Measurements from ENCODE around the gene SETD4. TPM values are rescaled to one million over a fixed set of nuclear protein-coding genes. Genes with fewer than 3 reads are reported as not detected.

The SETD4 gene
- total and polyA plus RNA-seq, 2 donors (not counting 3 experiments of a cell fraction or from before 2014, with no cell fraction given): 13.0 to 25.1 TPM

DNA sequence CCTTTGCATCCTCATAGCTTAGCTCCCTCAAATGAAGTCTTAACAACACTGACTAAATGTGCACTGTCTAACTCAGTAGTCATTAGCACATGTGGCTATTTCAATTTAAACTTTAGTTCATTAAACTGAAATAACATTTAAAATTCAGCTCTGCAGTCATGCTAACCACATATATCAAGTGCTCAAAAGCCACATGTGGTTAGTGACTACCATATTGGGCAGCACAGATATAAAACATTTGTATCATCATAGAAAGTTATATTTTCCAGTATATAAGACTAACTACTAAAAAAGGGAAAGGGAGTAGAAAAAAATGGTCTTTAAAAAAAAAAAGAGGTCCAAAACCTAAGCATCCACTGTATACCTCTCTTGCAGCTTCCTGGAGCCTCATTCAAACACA, 64.1 kb downstream of the SETD4 start:
- H3K4me2 ChIP-seq (ENCODE audit: insufficient read depth, low read length): no peak overlapping the region
- H3K4me3 ChIP-seq (replicated peaks in 1 of 3; ENCODE audit: insufficient read depth in 1 of 3, low read depth in 1 of 3, low read length in 3 of 3): no peak overlapping the region
- no peaks in the 10 kb centered on the region for H4K20me1 ChIP-seq (replicated peaks; ENCODE audit: control insufficient read depth, extremely low read depth, insufficient read depth, low read length)
- no peaks in the 10 kb centered on the region for H3K9me3 ChIP-seq (replicated peaks; ENCODE audit: control insufficient read depth, insufficient read depth, low read length)
- peaks cover 10 to 13% of the 10 kb centered on the region in 2 experiments for H3K27me3 ChIP-seq (ENCODE audit: control insufficient read depth in 2 of 2, insufficient read depth in 2 of 2, low read length in 2 of 2)
- FAIRE-seq (no peak), DNase-seq (ENCODE audit: low read depth, low spot score) (no peak)
- H3K4me1 ChIP-seq (ENCODE audit: control insufficient read depth, extremely low read depth, insufficient read depth, low read length): no peaks in the 10 kb centered on the region
- intact Hi-C loops (cut with micrococcal nuclease) (no loop called here), dilution Hi-C loops (cut with MboI; ENCODE audit: extremely low pct_ligation_motif_present, low sequenced_read_pairs) (no loop called here)
- H3K9me1 ChIP-seq (replicated peaks; ENCODE audit: control insufficient read depth, extremely low read depth, insufficient read depth, low read length): no peaks in the 10 kb centered on the region
- CTCF ChIA-PET: interaction anchor here (0.9 kb wide), 1 partner anchor 10 kb away, joined by 3 read pairs; no protein-coding TSS in a partner anchor
- no peaks in the 10 kb centered on the region for H3K79me2 ChIP-seq (ENCODE audit: control insufficient read depth, insufficient read depth, low read length)
- POLR2A ChIA-PET: no interaction called here
- no peak overlapping the region for H3K27ac ChIP-seq (ENCODE audit: insufficient read depth, low read depth, low read length)
- BruUV-seq (replicated peaks): no TSS peak
- H2AFZ ChIP-seq (ENCODE audit: low read depth, low read length): no peak overlapping the region
- TF ChIP-seq, protein P1, sequence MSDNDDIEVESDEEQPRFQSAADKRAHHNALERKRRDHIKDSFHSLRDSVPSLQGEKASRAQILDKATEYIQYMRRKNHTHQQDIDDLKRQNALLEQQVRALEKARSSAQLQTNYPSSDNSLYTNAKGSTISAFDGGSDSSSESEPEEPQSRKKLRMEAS (IDR thresholded peaks at IDR 0.05; ENCODE audit: insufficient read depth, insufficient read length): no peak
- TF ChIP-seq FOS (IDR thresholded peaks at IDR 0.05; ENCODE audit: borderline replicate concordance, insufficient read depth, low read length) (no peak), POLR2A (IDR thresholded peaks at IDR 0.05; ENCODE audit: low read depth, low read length) (no peak), EZH2 (IDR thresholded peaks at IDR 0.05; ENCODE audit: borderline replicate concordance, low read depth, low read length, severe bottlenecking) (no peak), MYC (IDR thresholded peaks at IDR 0.05; ENCODE audit: low read depth, low read length) (no peak), POLR2AphosphoS5 (IDR thresholded peaks at IDR 0.05; ENCODE audit: insufficient read depth, low read depth, low read length) (no peak)
- no peaks in the 10 kb centered on the region for H3K36me3 ChIP-seq (ENCODE audit: control insufficient read depth in 2 of 2, extremely low read depth in 1 of 2, insufficient read depth in 2 of 2, low read length in 2 of 2)
- H3K9ac ChIP-seq (replicated peaks; ENCODE audit: extremely low read depth, insufficient read depth, low read length): no peak overlapping the region

DNA sequence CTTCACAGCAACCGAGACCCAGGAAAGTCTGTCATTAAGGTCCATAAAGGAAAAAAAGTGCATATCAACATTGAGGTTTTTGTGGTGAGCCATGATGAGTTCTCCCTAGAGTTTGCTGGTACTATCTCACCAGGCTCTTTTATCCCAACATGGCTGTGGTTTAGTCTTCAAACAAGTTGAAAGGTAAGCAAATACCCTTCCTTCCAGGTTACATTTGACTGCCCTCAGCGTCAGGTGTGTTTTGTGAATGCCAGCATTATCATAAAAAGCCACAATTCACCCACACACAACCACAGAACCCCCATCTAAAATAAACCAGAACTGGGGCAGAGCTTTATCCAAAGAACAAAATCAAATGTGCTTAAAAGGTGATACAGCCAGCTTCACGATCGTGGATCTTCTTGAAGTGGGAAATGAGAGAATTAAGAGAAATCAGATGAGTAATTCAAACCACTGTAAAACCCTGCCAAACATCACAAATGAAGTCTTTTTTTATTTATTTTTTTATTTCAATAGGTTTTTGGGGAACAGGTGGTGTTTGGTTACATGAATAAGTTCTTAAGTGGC, 64.7 kb downstream of the SETD4 start:
- H3K4me3 ChIP-seq (replicated peaks in 1 of 3; ENCODE audit: insufficient read depth in 1 of 3, low read depth in 1 of 3, low read length in 3 of 3): no peak overlapping the region
- H3K36me3 ChIP-seq (ENCODE audit: control insufficient read depth in 2 of 2, extremely low read depth in 1 of 2, insufficient read depth in 2 of 2, low read length in 2 of 2): no peaks in the 10 kb centered on the region
- H3K9ac ChIP-seq (replicated peaks; ENCODE audit: extremely low read depth, insufficient read depth, low read length): no peak overlapping the region
- TF ChIP-seq POLR2A (IDR thresholded peaks at IDR 0.05; ENCODE audit: low read depth, low read length) (no peak), FOS (IDR thresholded peaks at IDR 0.05; ENCODE audit: borderline replicate concordance, insufficient read depth, low read length) (no peak), GATA2 (IDR thresholded peaks at IDR 0.05; ENCODE audit: insufficient read depth, insufficient read length, low read depth, low read length) (no peak), JUN (IDR thresholded peaks at IDR 0.05; ENCODE audit: borderline replicate concordance, insufficient read depth, insufficient read length, low read depth) (no peak), EZH2 (IDR thresholded peaks at IDR 0.05; ENCODE audit: borderline replicate concordance, low read depth, low read length, severe bottlenecking) (no peak), POLR2AphosphoS5 (IDR thresholded peaks at IDR 0.05; ENCODE audit: insufficient read depth, low read depth, low read length) (no peak)
- TF ChIP-seq, protein P1 (IDR thresholded peaks at IDR 0.05; ENCODE audit: insufficient read depth, insufficient read length): no peak
- TF ChIP-seq, protein P2, sequence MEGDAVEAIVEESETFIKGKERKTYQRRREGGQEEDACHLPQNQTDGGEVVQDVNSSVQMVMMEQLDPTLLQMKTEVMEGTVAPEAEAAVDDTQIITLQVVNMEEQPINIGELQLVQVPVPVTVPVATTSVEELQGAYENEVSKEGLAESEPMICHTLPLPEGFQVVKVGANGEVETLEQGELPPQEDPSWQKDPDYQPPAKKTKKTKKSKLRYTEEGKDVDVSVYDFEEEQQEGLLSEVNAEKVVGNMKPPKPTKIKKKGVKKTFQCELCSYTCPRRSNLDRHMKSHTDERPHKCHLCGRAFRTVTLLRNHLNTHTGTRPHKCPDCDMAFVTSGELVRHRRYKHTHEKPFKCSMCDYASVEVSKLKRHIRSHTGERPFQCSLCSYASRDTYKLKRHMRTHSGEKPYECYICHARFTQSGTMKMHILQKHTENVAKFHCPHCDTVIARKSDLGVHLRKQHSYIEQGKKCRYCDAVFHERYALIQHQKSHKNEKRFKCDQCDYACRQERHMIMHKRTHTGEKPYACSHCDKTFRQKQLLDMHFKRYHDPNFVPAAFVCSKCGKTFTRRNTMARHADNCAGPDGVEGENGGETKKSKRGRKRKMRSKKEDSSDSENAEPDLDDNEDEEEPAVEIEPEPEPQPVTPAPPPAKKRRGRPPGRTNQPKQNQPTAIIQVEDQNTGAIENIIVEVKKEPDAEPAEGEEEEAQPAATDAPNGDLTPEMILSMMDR (IDR thresholded peaks at IDR 0.05; ENCODE audit: extremely low read depth in 1 of 2, insufficient read depth in 1 of 2, low read depth in 1 of 2, low read length in 2 of 2): no peak
- no peak overlapping the region for H3K4me2 ChIP-seq (ENCODE audit: insufficient read depth, low read length)
- intact Hi-C loops (cut with micrococcal nuclease): no loop called here
- DNase-seq (ENCODE audit: low read depth, low spot score): no peak
- no peaks in the 10 kb centered on the region for H3K9me3 ChIP-seq (replicated peaks; ENCODE audit: control insufficient read depth, insufficient read depth, low read length)
- no peak overlapping the region for H2AFZ ChIP-seq (ENCODE audit: low read depth, low read length)
- FAIRE-seq: no peak
- CTCF ChIA-PET: interaction anchor here (0.9 kb wide), 1 partner anchor 11 kb away, joined by 3 read pairs; no protein-coding TSS in a partner anchor
- H3K9me1 ChIP-seq (replicated peaks; ENCODE audit: control insufficient read depth, extremely low read depth, insufficient read depth, low read length): no peaks in the 10 kb centered on the region
- no peaks in the 10 kb centered on the region for H3K79me2 ChIP-seq (ENCODE audit: control insufficient read depth, insufficient read depth, low read length)
- H3K4me1 ChIP-seq (ENCODE audit: control insufficient read depth, extremely low read depth, insufficient read depth, low read length): no peaks in the 10 kb centered on the region
- POLR2A ChIA-PET: no interaction called here
- dilution Hi-C loops (cut with MboI; ENCODE audit: extremely low pct_ligation_motif_present, low sequenced_read_pairs): no loop called here
- no TSS peak for BruUV-seq (replicated peaks)
- no peaks in the 10 kb centered on the region for H4K20me1 ChIP-seq (replicated peaks; ENCODE audit: control insufficient read depth, extremely low read depth, insufficient read depth, low read length)
- H3K27me3 ChIP-seq (ENCODE audit: control insufficient read depth in 2 of 2, insufficient read depth in 2 of 2, low read length in 2 of 2): peaks cover 7 to 13% of the 10 kb centered on the region in 2 experiments
- H3K27ac ChIP-seq (ENCODE audit: insufficient read depth, low read depth, low read length): no peak overlapping the region

Data from endothelial cell of umbilical vein (primary cell).